ENCODE measurements around the gene HOXA13. TPM values are rescaled to one million over a fixed set of nuclear protein-coding genes. Genes with fewer than 3 reads are reported as not detected.

The HOXA13 gene
- total and polyA plus RNA-seq, 2 donors (not counting 1 experiment from before 2014, with no cell fraction given): not detected

- peaks cover 77% of the 10 kb centered on the region for H3K27me3 Mint-ChIP-seq
Measured at GRCh38 chr7:27240015-27240731, 40.3 kb upstream of the HOXA13 start.

More at GRCh38 chr7:27240015-27240731, 40.3 kb upstream of the HOXA13 start:
- H3K4me1 ChIP-seq (ENCODE audit: control insufficient read depth in 2 of 2, insufficient read depth in 2 of 2, low read length in 2 of 2): peaks cover 32 to 56% of the 10 kb centered on the region in 2 donors
- CTCF ChIA-PET: interaction anchor here (0.7 to 2.7 kb wide), 3 partner anchors 10 to 1388 kb away, joined by 3 to 11 read pairs (median 4); no protein-coding TSS in a partner anchor
- peaks cover 0 to 73% (median 5%) of the 10 kb centered on the region in 3 donors for H3K9me3 ChIP-seq (ENCODE audit: control extremely low read depth in 1 of 3, control insufficient read depth in 2 of 3, insufficient read depth in 1 of 3, low read length in 2 of 3)
- ATAC-seq (ENCODE audit: low read depth) (no peak), DNase-seq (peak; percentile 47)
- H3K27ac ChIP-seq (ENCODE audit: low read length in 2 of 2): no peak overlapping the region
- no peak overlapping the region for H3K4me3 ChIP-seq (ENCODE audit: control extremely low read depth in 1 of 5, extremely low read depth in 1 of 5, insufficient read depth in 1 of 5, low read depth in 2 of 5, low read length in 4 of 5)
- no peak overlapping the region for H3K9ac ChIP-seq (ENCODE audit: low read length)
- no peaks in the 10 kb centered on the region for H3K79me2 ChIP-seq (ENCODE audit: control insufficient read depth, insufficient read depth, low read length)
- intact Hi-C loops (cut with micrococcal nuclease): loop anchor here (2.0 to 5.0 kb wide), 3 partner anchors 43 to 1388 kb away; partner anchors contain the start of gene HOXA7
- peaks cover 0 to 99% (median 75%) of the 10 kb centered on the region in 4 experiments for H3K27me3 ChIP-seq (replicated peaks in 1 of 4; ENCODE audit: control extremely low read depth in 1 of 4, control insufficient read depth in 3 of 4, insufficient read depth in 4 of 4, low read length in 3 of 4)
- Mint-ChIP-seq H3K9me3 (ENCODE audit: insufficient read depth) (no peaks in the 10 kb centered on the region), H3K27ac (peak overlapping the region; percentile 10), H3K4me1 (peaks cover 30% of the 10 kb centered on the region), H3K4me3 (peak overlapping the region; percentile 47)
- H3K36me3 ChIP-seq (replicated peaks in 1 of 2; ENCODE audit: control extremely low read depth in 1 of 2, control insufficient read depth in 1 of 2, extremely low read depth in 1 of 2, insufficient read depth in 2 of 2, low read length in 1 of 2): no peaks in the 10 kb centered on the region
- TF ChIP-seq CTCF (IDR thresholded peaks at IDR 0.05) (no peak), EZH2 (IDR thresholded peaks at IDR 0.05; ENCODE audit: borderline replicate concordance, insufficient read depth, low read depth, low read length, poor library complexity, severe bottlenecking) (no peak)
- H4K20me1 ChIP-seq (ENCODE audit: control insufficient read depth, insufficient read depth, low read length, poor library complexity, severe bottlenecking): no peaks in the 10 kb centered on the region
- H3K4me2 ChIP-seq (replicated peaks; ENCODE audit: low read depth, low read length, poor library complexity, severe bottlenecking): peak overlapping the region; percentile 52
- 7% methylated on average over 16 of the region's 18 CpGs for WGBS (ENCODE audit: insufficient coverage)
- H2AFZ ChIP-seq (ENCODE audit: insufficient read depth, low read depth, low read length, poor library complexity, severe bottlenecking): no peak overlapping the region
- POLR2A ChIA-PET: no interaction called here
